SU-DHL-6 (cell line): Measurements from ENCODE around the gene EPHB1.

Experiments
- CTCF ChIP-seq: fragments of 200-600 bp; sonication (generic); IDR thresholded peaks from one replicate; pipeline ENCODE4 v1.5.1; 2017; ENCODE audit warnings: antibody characterized with exemption, mild to moderate bottlenecking, low read length, moderate library complexity; ENCODE audit not compliant: insufficient read depth, poor library complexity, severe bottlenecking
- EZH2phosphoT487 ChIP-seq: fragments of 200-600 bp; sonication (generic), shearing (Covaris generic); conservative IDR thresholded peaks from 2 replicates; pipeline ENCODE4 v1.6.1; 2018; ENCODE audit warnings: mild to moderate bottlenecking, antibody characterized with exemption, low read length, moderate library complexity, mixed read lengths

GRCh38 chr3:134762016-134762415 is 33.0 kb upstream of the EPHB1 start:
- no peak for TF ChIP-seq CTCF
- no peak for TF ChIP-seq EZH2phosphoT487
